BE2C (cell line): ENCODE data around the gene TECTB. TPM values are rescaled to one million over a fixed set of nuclear protein-coding genes. Genes with fewer than 3 reads are reported as not detected.

Experiments used
- DNase-seq: peaks from one replicate; pipeline ENCODE4 v3.0.0-alpha.2; 2020
- H3K27me3 ChIP-seq: fragments of 250-450 bp; sonication (Bioruptor Pico); 2 replicates; pipeline ENCODE4 v1.5.1; 2020; ENCODE audit warnings: mild to moderate bottlenecking
- H3K36me3 ChIP-seq: fragments of 250-450 bp; sonication (Bioruptor Pico); 2 replicates; pipeline ENCODE4 v1.5.1; 2020; ENCODE audit warnings: mild to moderate bottlenecking
- H3K4me1 ChIP-seq: fragments of 250-450 bp; sonication (Bioruptor Pico); 2 replicates; pipeline ENCODE4 v1.5.1; 2020
- H3K4me3 ChIP-seq: 2 replicates; pipeline ENCODE4 v1.5.1; 2011; ENCODE audit warnings: low read depth, low read length
- H3K9me3 ChIP-seq: fragments of 250-450 bp; sonication (Bioruptor Pico); 2 replicates; pipeline ENCODE4 v1.5.1; 2020
- CTCF ChIP-seq: IDR thresholded peaks from 2 replicates; pipeline ENCODE4 v1.5.1; 2012; ENCODE audit warnings: mild to moderate bottlenecking, low read depth, low read length
- polyA plus RNA-seq: library from polyadenylated mRNA; unstranded; fragments of >200 nt; gene quantifications from one replicate; pipeline ENCODE4 v1.2.1, GENCODE V29; 2012; ENCODE audit warnings: low read depth, missing spikeins; ENCODE audit not compliant: insufficient read length, insufficient read depth

TECTB gene
- not detected for polyA plus RNA-seq

DNA sequence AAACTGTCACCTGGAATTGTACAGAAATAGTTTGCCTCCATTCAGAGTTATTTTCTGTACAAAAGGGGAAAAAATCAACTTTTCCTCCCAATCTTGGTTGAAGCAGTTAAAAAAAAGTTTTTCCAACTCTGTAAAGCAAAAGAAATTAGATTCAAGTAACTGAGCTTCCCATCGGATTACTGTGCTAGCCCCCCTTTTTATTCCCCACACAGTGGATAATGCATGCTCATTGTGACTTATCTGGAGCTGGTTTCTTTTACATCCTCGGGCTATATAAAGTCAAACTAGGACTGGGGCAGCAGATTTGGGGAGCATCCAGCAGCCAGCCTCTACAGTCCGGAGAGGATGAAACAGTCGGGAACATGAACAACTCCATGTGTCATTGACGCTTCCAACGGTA is at the start of gene TECTB:
TSS of gene TECTB (plus strand) at position 301 of the 400 bp plus-strand sequence. CDS start 335 bp downstream, outside the sequence.
- Histone ChIP-seq H3K36me3 (no peaks in the 10 kb centered on the region), H3K4me3 (no peak within 1 kb of the TSS), H3K9me3 (no peaks in the 10 kb centered on the region), H3K4me1 (peaks cover 5% of the 10 kb centered on the region; the same call in 1 of the 2 replicates), H3K27me3 (no peaks in the 10 kb centered on the region)
- DNase-seq, result no peak
- TF ChIP-seq CTCF, result no peak

GRCh38 chr10:112235141-112235540 is 48.1 kb upstream of the TECTB start:
- H3K4me1 ChIP-seq, result peaks cover 20% of the 10 kb centered on the region
- H3K4me3 ChIP-seq, result no peak overlapping the region
- no peaks in the 10 kb centered on the region for H3K27me3 ChIP-seq
- H3K9me3 ChIP-seq, result no peaks in the 10 kb centered on the region
- TF ChIP-seq CTCF, result no peak
- DNase-seq, result no peak
- no peaks in the 10 kb centered on the region for H3K36me3 ChIP-seq

- TF ChIP-seq CTCF, result no peak
- peaks cover 20% of the 10 kb centered on the region for H3K4me1 ChIP-seq
- DNase-seq, result no peak
- H3K4me3 ChIP-seq, result no peak overlapping the region
- no peaks in the 10 kb centered on the region for H3K27me3 ChIP-seq
- no peaks in the 10 kb centered on the region for H3K9me3 ChIP-seq
- no peaks in the 10 kb centered on the region for H3K36me3 ChIP-seq
Measured at GRCh38 chr10:112235920-112236319, 47.3 kb upstream of the TECTB start.

DNA sequence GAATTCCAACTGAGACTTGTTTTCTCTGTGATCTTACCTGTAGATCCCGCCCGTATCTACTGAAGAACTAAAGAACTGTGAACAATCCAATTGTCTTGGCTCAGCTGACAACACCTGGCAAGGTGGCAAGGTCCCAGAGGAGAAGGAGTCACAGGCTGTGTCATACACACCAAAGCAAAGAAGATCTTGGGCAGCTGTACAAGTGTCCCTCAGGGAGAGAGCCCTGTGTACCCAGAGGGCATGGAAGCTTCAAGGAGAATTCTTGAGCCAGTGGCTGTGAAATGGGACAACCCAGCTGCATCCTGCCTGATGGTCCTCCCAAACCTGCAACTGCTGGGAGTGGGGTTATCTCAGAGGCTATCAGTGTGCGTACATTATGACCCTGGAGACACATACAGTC is 46.7 kb upstream of the TECTB start:
- DNase-seq, result no peak
- Histone ChIP-seq H3K9me3 (no peaks in the 10 kb centered on the region), H3K4me3 (no peak overlapping the region), H3K27me3 (no peaks in the 10 kb centered on the region), H3K4me1 (peaks cover 15% of the 10 kb centered on the region), H3K36me3 (no peaks in the 10 kb centered on the region)
- TF ChIP-seq CTCF, result no peak

DNA sequence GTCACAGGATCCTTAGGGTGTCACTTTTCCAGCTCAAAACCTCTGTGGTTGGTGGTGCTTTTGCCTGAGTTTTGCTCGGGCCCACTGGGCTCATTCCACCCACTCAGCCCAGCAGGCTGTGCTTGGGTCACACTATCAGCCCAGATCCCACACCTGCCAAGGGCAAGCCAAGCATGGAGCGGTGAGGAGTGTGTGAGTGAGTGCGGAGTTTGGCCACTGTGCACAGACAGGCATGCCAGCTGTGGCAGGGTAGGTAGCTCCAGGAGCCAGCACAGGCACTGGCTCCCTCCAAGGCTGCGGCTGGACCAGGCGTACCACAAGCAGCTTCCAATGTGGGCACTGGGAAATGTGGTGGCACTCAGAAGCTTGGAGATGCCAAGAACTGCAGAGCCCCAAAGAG is 43.9 kb upstream of the TECTB start:
- Histone ChIP-seq H3K4me3 (no peak overlapping the region), H3K9me3 (no peaks in the 10 kb centered on the region)

DNA sequence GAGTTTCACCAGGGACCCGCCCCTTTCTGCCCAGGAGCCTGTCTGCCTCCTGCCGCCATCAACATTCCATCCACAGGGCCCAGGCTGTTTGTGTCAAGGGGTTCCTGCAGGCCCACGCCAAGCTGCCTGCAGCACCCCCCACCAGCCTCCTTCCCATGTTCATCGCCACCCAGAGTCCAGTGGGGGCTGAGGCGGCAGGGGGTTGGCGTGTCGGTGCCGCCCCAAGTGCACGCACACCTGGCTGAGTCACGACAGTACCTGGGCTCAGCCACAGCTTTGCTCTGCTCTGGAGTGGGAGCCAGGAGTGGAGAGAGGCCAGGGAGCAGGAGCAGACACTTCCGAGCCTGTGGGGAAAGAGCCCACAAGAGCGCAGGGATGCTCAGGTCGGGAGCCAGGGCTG is 42.8 kb upstream of the TECTB start:
- H3K4me3 ChIP-seq, result no peak overlapping the region
- TF ChIP-seq CTCF, result no peak
- no peaks in the 10 kb centered on the region for H3K27me3 ChIP-seq
- no peak for DNase-seq
- H3K36me3 ChIP-seq, result no peaks in the 10 kb centered on the region
- no peaks in the 10 kb centered on the region for H3K9me3 ChIP-seq
- no peaks in the 10 kb centered on the region for H3K4me1 ChIP-seq

More for the DNA sequence above, 43.9 kb upstream of the TECTB start:
- no peak for TF ChIP-seq CTCF
- H3K4me1 ChIP-seq, result no peaks in the 10 kb centered on the region
- no peak for DNase-seq
- no peaks in the 10 kb centered on the region for H3K36me3 ChIP-seq
- no peaks in the 10 kb centered on the region for H3K27me3 ChIP-seq
